NCI-H2081 treated with DMSO at 0.1 percent for 48 hours (cell line): ENCODE results near the gene TBC1D24.

ENCODE experiments used
- DNase-seq: peaks from one replicate; lab custom pipeline; 2025; lab: John Stamatoyannopoulos, UW

TBC1D24 gene

DNA sequence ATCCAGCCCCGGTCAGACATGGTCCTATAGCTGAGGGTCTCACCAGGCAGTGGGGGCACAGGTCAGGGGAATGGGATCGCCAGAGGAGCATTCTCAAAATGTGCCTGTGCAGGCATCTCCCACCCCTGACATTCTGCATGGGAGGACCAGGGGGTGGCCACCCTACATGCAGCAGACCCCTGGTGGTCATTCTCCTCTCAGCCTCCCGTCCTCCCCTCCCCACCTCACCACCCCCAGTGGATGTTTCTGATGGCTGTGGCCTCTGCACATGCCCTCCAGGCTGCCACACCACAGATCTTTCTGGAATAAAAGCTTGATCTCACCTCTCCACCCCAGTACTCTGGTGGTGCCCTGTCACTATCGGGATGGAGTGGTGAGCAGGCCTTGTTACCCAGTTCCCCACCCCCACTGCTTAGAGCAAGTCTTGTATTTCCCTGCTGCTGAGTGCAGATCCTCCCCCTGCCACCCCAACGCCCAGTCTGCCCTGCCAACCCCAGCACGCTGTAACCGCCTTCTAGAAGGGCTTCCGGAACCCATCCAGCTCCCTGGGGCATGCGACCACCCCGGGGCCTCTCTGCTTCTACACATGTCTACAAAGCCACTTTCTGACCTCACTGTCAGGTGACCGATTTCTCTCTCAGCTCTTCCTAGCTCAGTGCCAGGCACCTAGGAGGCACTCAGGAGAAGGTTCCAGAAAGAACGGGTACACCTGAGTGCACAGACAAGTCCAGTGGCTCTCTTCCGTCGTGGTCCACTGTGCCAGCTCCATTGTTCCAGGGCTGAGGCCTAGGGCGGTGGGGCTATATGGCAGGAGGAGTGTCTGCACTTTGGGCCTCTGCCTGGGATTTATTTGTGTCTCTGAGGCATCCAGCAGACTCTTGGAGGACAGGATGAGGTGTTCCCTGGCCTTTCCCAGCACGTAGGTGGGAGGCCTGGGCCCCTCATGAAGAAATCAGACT, 9.3 kb downstream of the TBC1D24 start:
- DNase-seq: no peak

DNA sequence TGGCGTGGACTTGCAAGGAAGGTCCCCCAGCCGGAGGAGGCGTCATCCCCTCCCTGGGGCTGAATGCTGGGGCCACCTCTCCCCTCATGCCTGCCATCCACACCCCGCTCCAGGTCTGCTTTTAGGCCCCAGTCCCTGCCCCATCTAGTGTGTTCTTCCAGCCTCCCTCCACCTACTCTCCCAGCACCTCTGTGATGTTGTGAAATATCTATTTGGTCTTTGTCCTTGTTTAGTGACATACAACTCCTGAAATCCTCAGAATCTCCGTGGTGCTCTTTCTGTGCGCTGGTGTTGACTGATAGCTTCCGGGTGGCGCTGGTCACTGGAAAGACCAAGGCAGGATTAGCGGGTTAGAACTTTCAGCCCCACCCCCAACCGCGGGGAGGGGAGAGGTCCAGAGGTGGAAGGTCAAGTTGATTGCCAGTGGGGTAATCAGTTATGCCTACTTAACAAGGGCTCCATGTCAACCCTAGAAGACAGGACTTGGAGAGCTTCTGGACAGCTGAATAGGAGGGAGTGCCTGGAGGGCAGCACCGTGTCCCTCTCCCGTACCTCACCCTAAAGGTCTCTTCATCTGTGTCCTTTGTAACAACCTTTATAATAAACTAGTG, 10.1 kb downstream of the TBC1D24 start:
- no peak for DNase-seq

DNA sequence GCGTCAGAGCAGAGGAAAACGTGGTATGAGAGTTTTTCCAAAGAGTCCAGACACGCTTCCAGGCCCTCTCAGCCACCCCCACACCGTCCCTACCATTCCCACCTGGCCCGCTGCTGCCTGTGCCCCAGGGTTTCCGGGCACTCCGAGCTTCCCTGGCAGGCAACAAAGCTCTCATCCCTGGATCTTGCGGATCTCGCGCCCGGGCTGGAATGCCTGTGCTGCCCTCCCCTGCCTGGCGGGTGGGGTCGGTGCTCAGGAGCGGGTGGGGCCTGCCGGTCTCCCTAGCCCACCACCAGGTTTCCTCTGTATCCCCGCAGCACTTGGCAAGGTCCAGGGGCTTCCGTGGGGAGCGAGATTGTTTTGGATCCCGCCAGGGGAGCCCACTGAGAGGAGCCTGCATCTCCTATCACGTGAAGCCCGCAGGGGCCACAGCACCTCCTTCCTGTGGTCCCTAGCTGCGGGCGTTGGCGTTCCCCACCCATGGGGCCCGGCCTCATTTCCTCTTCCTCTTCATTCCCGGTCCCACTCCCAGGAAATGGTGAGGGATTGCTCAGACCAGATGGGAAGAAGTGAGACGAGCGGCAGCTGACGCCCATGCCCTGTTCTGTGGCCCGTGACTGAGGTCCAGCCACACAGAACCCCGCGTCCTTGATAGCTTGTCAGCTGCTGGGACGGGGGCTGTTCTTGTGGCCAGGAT, 11.0 kb downstream of the TBC1D24 start:
- no peak for DNase-seq

DNA sequence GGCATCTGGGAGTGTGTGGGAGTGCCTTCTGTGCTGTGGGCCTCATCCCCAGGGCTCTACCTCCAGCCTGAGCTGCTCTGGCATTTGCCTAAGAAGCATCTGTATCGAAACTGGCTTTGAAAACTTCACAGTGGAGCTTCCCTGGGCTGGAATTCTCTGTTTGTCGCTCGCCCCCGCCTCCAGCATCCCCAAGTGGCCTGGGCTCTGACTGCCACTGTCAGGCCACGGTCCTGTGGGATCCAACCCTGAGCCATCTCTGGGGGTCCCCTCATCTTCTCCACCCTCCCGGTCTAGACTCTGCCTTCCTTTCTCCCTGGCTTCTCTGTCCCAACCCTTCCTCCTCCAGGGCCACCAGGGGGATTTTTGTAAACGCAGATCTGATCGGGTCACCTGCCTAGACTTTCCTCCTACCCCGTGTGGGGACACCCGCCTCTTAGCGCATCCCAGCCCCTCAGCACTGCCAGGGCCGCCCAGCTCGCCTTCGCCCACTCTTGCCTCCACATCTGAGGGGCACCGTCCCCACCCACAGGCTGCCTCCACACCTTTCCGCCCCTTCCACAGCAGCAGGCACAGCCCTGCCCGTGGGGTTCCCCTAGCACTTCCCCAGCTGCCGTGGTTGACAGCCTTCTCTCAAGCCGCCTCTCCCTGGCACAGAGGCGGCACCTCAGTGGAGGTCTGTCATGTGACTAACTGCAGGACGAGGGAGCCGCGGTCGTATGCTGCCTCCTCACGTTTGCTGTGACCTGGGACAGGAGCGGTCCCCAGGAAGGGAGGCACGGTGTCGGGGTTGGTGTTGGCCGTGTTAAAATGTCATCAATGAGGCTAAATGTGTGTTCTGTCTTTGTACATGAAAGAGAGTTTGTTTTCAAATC, 12.0 kb downstream of the TBC1D24 start:
- DNase-seq: no peak

DNA sequence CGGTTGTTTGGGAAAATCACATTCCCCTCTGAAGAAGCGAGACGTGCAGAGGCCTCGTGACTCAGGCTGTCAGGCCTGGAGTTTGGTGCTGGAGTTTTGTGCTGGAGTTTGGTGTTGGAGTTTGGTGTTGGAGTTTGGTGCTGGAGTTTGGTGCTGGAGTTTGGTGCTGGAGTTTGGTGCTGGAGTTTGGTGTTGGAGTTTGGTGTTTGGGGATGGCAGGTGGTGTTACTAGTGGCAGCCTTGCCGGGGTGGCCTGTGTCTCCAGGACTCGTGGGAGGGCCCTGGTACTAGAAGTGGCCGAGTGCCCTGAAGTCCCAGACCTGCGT, 12.6 kb downstream of the TBC1D24 start:
- no peak for DNase-seq

DNA sequence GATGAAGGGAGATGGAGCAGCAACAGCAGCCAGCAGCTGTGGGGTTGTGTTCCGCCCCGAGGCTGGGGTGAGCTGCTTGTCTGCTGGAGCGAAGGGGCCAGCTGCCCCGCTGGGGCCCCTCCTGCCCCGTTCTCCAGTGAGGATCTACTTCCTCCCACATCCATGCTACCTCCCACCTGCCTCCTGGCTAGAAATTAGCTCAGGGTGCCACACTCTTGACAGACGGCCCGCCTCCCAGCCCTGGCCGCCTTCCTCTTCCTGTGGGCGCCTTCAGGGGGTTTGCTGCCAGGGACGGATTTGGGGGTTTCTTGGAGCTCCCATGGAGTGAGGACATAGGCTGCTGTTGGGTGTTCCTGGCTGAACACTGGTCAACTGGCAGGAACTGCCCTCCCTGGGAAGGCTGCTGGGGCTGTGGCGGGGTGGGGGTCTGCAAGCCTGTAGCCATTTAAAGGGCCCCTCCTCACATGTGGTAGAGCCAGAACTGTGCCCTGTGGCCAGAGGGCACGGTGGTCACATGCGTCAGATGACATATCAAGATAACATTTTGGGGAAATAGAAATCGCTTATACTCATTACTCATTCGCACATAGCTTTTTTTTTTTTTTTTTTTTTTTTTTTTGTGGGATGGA, 13.1 kb downstream of the TBC1D24 start:
- no peak for DNase-seq

DNA sequence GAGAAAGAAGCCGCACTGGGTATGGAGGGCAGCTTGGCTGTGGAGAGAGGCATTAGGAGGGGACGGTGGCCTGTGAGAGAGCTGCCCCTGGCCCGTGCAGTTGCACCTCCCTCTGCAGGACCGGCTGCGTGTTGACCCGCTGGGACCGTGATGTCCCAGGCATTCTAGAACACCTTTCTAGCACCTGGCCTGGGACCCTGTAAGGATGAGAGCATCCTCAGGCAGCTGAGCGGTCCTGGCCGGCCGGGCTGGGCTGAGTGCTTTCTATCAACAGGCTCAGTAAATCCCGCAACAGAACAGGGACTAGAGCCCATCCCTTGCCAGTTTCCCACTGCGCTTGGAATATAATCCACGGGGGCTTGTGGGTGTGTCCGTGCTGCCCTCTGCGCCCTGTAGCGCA, 14.7 kb downstream of the TBC1D24 start:
- no peak for DNase-seq

DNA sequence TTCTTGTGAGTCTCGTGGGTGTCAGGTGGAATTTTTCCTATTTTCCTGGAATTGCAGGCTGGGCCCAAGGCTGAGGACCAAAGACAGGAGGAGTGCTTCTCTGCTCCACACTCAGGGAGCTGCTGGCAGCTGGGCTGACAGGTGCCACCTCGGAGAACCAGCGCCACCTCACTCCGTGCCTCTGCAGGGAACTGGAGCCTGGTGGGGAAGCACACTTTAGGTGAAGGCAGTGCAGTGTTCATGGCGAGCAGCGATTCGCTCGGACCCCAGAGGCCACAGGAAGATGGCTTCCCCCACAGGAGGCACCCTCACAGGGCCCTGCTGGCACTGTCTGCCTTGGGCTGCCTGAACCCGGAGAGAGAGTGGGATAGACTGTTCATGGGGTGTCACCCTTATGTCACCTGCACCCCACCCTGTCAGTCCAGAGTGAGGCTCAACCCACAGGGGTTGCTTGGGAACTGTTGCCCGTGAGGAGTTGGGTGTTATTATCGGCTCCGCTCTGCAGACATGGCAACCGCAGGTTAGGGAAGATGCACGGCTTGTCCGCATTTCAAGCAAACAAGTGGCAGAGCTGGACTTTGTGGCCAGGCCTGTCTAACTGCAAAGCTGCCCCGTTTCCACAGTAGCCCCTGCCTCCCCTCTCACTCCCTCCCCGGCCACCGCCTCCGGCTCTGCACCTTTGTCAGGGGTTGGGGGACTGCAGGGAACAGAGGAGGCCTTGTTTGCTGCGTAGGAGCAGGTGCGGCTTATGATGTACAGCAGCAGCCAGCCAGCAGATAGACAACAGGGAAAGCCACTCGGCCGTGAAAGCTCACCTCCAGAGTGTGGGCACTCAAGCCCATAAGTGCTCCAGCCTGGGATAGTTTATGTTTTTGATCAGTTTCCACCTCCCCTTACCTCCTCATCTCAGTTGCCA, 15.5 kb downstream of the TBC1D24 start:
- DNase-seq: no peak

DNA sequence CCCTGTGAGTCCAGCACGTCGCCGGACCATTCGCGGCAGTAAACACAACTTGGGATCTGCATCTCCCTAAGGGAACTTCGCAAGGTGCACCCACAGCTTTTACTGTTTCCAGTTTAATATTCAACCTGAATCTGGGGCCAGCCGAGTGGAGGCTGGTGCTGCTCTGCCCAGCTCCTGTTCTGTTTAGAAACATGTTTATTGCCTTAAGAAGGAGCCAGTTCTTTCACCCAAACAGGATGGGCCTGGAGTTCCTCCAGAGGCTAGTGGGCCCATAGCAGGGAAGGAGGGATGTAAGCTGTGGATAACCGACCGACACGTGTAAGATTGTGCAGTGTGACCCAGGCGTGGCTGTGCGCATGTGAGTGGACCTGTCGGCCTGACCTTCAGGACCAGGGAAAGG, 17.4 kb downstream of the TBC1D24 start:
- DNase-seq: no peak

DNA sequence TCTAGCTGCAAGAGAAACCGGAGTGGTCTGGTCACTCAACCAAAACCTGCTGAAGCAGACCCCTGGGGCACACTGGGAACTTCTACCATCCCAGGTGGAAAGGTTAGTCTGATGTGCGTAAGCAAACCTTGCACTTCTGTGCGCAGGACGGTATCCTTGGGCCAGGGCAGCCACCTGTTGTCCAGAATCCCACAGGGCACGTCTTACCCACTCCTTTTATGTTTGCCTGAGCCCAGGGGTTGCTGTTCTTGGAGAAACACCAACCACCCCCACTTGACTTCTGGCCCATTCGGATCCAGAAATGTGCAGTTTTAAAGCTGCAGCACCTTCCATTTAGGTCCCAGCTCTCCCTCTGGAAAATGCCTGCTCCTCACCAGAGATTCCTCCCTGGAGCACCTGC, 18.7 kb downstream of the TBC1D24 start:
- DNase-seq: no peak

DNA sequence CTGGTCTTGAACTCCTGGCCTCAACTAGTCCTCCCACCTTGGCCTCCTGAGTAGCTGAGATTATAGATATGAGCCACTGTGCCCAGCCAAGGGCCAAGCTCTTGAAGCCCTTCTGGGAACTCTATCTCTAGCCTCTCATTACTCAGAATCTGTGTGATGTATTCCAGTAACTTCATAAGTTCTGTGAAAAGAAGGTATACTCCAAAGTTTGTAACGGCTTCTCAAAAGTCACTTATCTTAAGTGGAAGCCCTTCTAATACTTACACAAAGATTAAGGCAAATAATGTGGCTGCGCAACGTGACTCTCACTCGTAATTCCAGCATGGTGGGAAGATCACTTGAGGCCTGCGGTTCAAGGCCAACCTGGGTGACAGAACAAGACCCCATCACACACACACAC, 19.7 kb downstream of the TBC1D24 start:
- DNase-seq: no peak

DNA sequence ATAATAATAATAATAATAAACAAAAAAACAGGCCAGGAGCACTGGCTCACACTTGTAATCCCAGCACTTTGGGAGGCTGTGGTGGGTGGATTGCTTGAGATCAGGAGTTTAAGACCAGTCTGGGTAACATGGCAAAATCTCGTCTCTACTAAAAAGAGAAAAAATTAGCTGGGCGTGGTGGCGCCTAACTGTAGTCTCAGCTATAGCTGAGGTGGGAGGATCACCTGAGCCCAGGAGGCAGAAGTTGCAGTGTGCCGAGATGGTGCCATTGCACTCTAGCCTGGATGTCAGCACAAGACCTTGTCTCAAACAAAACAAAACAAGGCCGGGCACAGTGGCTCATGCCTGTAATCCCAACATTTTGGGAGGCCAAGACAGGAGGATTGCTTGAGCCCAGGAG, 20.1 kb downstream of the TBC1D24 start:
- no peak for DNase-seq

DNA sequence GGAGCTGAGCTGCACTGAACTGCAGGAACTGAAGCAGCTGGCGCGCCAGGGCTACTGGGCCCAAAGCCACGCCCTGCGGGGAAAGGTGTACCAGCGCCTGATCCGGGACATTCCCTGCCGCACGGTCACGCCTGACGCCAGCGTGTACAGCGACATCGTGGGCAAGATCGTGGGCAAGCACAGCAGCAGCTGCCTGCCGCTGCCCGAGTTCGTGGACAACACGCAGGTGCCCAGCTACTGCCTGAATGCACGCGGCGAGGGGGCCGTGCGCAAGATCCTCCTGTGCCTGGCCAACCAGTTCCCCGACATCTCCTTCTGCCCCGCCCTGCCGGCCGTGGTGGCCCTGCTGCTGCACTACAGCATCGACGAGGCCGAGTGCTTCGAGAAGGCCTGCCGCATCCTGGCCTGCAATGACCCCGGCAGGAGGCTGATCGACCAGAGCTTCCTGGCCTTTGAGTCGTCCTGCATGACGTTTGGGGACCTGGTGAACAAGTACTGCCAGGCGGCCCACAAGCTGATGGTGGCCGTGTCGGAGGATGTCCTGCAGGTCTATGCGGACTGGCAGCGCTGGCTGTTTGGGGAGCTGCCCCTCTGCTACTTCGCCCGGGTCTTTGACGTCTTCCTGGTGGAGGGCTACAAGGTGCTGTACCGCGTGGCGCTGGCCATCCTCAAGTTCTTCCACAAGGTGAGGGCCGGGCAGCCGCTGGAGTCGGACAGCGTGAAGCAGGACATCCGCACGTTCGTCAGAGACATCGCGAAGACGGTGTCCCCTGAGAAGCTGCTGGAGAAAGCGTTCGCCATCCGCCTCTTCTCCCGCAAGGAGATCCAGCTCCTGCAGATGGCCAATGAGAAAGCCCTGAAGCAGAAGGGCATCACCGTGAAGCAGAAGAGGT, 21.5 kb downstream of the TBC1D24 start:
- no peak for DNase-seq

DNA sequence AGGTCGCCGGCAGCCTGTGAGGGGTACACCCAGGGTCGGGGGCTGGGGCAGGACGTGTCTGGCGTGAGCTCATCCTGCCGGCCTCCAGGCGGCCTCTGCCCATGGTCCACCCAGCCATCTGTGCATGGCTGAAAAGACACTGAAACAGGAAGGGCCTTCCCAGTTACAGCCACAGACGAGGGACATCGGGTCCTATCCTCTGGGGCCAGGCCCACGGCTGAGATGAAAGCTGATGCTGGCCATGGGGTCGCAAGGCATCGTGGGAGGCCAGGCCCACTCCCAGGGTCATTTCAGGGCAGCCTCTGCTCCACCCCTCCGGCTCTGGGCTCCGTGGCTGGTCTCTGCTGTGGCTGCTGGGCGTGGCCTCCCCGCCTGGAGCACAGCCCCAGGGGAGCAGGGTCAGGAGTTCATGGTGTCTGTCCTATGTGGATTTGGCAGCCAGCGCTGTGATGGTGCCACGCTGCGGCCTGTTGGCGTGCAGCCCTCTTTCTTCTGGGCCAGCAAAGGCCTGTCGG, 22.2 kb downstream of the TBC1D24 start:
- DNase-seq: no peak

DNA sequence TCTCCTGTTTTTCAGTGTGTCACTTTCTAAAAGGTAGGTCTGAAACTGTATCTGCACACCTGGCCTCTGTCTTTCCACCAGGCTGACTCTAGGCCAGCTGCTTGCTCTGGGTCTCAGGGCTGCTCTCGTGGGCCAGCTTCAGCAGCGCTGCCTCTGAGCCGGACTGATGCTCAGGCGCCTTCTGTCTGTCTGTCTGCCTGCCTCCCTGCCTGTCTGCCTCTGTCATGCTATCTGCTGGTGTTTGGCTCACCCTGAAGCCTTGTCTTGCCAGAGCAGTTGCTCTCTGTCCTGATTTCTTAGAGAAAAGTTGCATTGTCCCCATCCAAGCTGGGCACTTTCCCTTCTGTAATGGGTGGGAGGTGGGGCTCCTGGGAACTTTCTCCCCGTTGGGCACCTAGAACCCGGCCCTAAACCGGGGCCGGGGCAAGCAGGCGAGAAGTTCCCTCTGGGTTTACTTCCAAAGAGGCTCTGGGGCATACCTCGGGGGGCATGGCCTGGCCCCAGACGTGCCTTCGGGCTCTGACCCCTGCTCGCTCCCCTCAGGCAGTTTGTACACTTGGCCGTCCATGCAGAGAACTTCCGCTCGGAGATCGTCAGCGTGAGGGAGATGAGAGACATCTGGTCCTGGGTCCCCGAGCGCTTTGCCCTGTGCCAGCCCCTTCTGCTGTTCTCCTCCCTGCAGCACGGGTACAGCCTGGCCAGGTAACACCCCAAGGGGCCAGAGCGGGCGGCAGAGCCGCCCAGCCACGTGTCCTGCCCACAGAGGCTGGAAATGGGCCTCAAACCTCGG, 23.0 kb downstream of the TBC1D24 start:
- DNase-seq: no peak

DNA sequence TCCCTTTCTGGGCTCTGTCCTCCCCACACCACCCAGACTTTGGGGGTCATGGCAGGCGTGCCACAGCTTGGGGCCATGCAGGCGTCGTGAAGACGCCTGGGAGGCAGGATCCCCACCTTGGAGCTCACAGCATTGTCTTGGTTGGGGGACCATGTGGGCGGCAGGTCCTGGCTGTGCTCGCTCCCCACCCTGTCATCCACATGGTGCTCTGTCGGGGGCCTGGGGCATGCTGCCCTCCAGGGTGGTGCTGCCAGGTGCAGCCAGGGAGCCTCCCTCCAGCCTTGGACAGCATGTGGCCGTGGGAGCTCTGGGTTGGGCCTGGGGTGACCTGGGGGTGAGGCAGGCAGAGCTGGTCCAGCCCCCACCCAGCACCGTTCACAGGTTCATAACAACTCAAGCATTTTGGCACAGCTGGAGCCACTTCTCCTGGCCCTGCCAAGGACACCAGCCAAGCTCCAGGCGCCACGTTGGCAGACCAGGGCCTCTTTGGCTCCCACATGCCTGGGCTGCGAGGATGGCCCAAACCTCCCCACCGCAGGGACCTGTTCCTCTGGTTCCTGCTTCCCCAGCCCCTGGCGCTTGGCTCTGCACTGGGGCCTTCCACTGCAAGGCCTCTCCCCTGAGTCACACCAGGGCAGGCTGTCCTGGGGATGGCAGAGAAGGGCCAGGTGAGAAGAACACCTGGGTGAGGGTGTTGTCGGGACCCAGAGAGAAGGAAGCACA, 23.8 kb downstream of the TBC1D24 start:
- no peak for DNase-seq

DNA sequence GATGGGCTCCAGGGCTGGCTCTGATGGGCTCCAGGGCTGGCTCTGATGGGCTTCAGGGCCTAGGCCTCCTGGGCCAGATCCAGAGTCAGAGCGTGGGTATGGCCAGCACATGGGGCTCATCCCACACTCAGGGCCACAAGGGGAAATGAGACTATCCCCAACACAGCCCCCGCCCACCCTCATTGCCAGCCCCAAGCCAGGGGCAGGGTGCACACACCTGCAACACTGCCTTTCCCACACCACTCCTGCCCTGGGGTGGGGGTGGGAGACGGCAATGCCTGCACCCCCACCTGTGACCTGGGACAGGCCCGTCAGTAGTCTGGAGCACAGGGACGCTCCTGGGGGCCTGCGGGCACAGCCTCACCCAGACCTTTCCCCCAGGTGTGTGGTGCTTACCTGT, 24.5 kb downstream of the TBC1D24 start:
- DNase-seq: no peak
